Colonic mucosa (tissue), 4 donors: ENCODE results near the gene TMEM170A. TPM values are rescaled to one million over a fixed set of nuclear protein-coding genes. Genes with fewer than 3 reads are reported as not detected.

Source experiments
- DNase-seq: peaks from one replicate; pipeline ENCODE4 v3.0.0-alpha.2; 2020
- H3K27ac ChIP-seq: fragments of 200-600 bp; one replicate; pipeline ENCODE4 v1.8.0; 2021
- H3K27me3 ChIP-seq: fragments of 200-600 bp; one replicate; pipeline ENCODE4 v1.8.0; 2021
- H3K36me3 ChIP-seq: fragments of 200-600 bp; one replicate; pipeline ENCODE4 v1.8.0; 2021
- H3K4me1 ChIP-seq: fragments of 200-600 bp; one replicate; pipeline ENCODE4 v1.8.0; 2021; ENCODE audit warnings: mild to moderate bottlenecking
- H3K4me3 ChIP-seq: fragments of 200-600 bp; one replicate; pipeline ENCODE4 v1.8.0; 2021
- H3K9ac ChIP-seq, 2 donors: one replicate each; pipeline ENCODE4 v1.7.0; 2013; ENCODE audit warnings: control low read depth in 2 of 2, low read depth in 2 of 2, low read length in 2 of 2
- H3K9me3 ChIP-seq: fragments of 200-600 bp; one replicate; pipeline ENCODE4 v1.8.0; 2021
- CTCF ChIP-seq: fragments of 200-600 bp; IDR thresholded peaks from one replicate; pipeline ENCODE4 v1.8.0; 2022; ENCODE audit warnings: antibody characterized with exemption, mild to moderate bottlenecking
- intact Hi-C: fragments of 100-400 bp; cut with DNase I; formaldehyde crosslinking; loops from one replicate; pipeline ENCODE4 v1.14.1; 2022
- total RNA-seq, 2 donors: library from RNA; stranded (reverse); fragmentation: NEBNext Ultra II Directional in 1 of 2; extraction: Animal tissue kit (Norgen Biotek cat#: 25700) in 1 of 2; gene quantifications; one replicate each; pipeline ENCODE4 v1.2.1, GENCODE V29; 2021
- donor health status: healthy.
- donor health status: DM: no; HTN: no; CAD: no.
- donor health status: DM: no; HTN: no; CAD: no.

The TMEM170A gene
- total RNA-seq, 2 donors from 2014 or later: 39.7 to 50.9 TPM

DNA sequence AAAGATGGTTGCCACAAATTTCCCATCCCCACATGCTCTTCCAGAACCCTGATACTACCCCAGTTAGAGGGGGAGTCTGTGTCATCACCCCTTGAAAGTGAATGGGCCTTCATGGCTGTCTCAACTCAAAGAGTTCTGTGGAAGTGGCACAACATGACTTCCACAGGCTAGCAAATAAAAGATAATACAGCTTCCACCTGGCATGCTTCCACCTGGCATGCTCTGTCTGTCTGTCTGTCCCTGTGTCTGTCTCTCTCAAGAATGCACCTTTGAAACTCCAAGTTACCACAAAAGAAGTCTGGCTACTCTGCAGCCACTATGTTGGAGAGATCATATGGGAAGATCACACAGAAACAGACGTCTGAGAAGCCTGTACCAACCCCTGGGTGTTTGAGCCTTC is 66.2 kb downstream of the TMEM170A start:
- Histone ChIP-seq H3K9me3 (no peaks in the 10 kb centered on the region), H3K36me3 (no peaks in the 10 kb centered on the region), H3K4me3 (no peak overlapping the region), H3K27me3 (no peaks in the 10 kb centered on the region), H3K4me1 (no peaks in the 10 kb centered on the region), H3K27ac (no peak overlapping the region), H3K9ac (no peak overlapping the region)
- intact Hi-C loops: no loop called here
- DNase-seq: no peak
- TF ChIP-seq CTCF: no peak

DNA sequence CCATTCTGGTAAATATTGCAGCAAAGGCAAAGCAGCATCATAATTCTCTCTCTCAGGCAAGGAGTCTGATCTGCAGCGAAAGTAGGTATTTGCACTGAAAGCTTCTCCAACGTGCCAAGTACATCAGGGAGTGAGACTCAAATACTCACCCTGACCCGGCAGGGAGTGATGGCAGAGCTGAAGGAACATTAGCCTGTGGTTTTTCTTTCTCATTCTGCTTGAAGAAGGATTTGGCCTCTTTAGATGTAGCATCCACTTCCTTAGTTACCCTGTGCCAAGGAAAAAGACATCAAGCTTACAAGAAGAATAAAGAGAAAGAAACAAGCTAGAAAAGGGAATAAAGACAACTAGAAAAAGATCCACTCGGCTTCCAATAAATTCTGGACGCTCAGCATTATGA is 69.5 kb downstream of the TMEM170A start:
- H3K4me3 ChIP-seq: no peak overlapping the region
- H3K27me3 ChIP-seq: no peaks in the 10 kb centered on the region
- H3K27ac ChIP-seq: no peak overlapping the region
- H3K9me3 ChIP-seq: no peaks in the 10 kb centered on the region
- no peak for TF ChIP-seq CTCF
- DNase-seq: no peak
- no peak overlapping the region for H3K9ac ChIP-seq
- no peaks in the 10 kb centered on the region for H3K4me1 ChIP-seq
- peaks cover 6% of the 10 kb centered on the region for H3K36me3 ChIP-seq
- intact Hi-C loops: no loop called here

Other genes starting within 250 kb of the TMEM170A start
- gene CTRB1, start 245.7 kb downstream of the TMEM170A start, total RNA-seq: 10 to 100 TPM in 1 of 2 donors, not detected in 1; 19.1 TPM
- gene BCAR1, start 213.1 kb downstream of the TMEM170A start, total RNA-seq: 100 to 1,000 TPM; 110 to 130 TPM
- gene CFDP1, start 31.2 kb downstream of the TMEM170A start, total RNA-seq: 10 to 100 TPM; 61.6 to 75.8 TPM
- gene CHST6, start 30.8 kb upstream of the TMEM170A start, total RNA-seq: 1 to 10 TPM; 2.7 to 5.6 TPM
- gene CHST5, start 71.4 kb upstream of the TMEM170A start, total RNA-seq: 100 to 1,000 TPM; 107 to 142 TPM
- 1 to 10 TPM; 4.7 to 6.3 TPM for gene TMEM231, start 91.6 kb upstream of the TMEM170A start, total RNA-seq
- 100 to 1,000 TPM in 1 of 2 donors, 10 to 100 TPM in 1; 73.5 to 111 TPM for gene GABARAPL2, start 101.7 kb upstream of the TMEM170A start, total RNA-seq
- 10 to 100 TPM; 33.0 to 38.8 TPM for gene ADAT1, start 158.6 kb upstream of the TMEM170A start, total RNA-seq
- gene KARS1, start 183.0 kb upstream of the TMEM170A start, total RNA-seq: 100 to 1,000 TPM; 102 to 151 TPM
- gene TERF2IP, start 183.1 kb upstream of the TMEM170A start, total RNA-seq: 10 to 100 TPM; 27.1 to 37.0 TPM
- not detected for gene CPHXL2, start 212.3 kb upstream of the TMEM170A start, total RNA-seq
- gene DUXB, start 236.8 kb upstream of the TMEM170A start, total RNA-seq: not detected